ENCODE measurements around the gene ATL3. TPM values are rescaled to one million over a fixed set of nuclear protein-coding genes. Genes with fewer than 3 reads are reported as not detected.
"Not testable (repeated sequence)": the region's sequence is repeated elsewhere in the genome, so short reads cannot be mapped to it uniquely, and the experiment has no call there.

Gene ATL3
- total and polyA plus RNA-seq, 7 donors, result 8.4 to 115 (median 97.8) TPM

DNA sequence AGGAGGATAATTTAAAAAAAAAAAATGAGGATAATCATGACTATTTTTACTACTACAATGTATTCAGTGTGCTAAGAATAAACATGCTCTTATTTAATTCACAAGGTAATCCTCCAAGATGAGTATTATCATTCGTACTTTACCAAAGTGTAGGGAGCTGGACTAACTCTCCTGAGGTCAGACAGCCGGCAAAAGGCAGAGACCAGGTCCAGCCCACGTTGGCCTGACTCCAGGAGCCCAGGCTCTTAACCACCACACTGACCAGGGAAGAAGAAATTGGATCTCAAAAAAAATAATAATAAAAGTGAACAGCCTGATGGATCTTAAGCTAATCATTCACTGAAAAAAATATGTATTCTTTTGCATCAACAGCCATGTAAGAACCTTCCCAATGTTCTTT, 82.2 kb downstream of the ATL3 start:
- peak; percentile 37 for DNase-seq
- 78 to 84% methylated on average over 3 of the region's 3 CpGs for WGBS, 2 donors
- Histone ChIP-seq H3K27ac (no peak overlapping the region), H3K36me3 (peaks cover 0 to 85% (median 7%) of the 10 kb centered on the region in 4 donors), H3K4me3 (no peak overlapping the region), H3K27me3 (no peaks in the 10 kb centered on the region), H3K9me3 (no peaks in the 10 kb centered on the region), H3K4me1 (no peaks in the 10 kb centered on the region)
- no peak for TF ChIP-seq EP300 (IDR thresholded peaks at IDR 0.05)
- no peak for TF ChIP-seq CTCF (IDR thresholded peaks at IDR 0.05)
- TF ChIP-seq POLR2AphosphoS5 (IDR thresholded peaks at IDR 0.05), result no peak
- TF ChIP-seq POLR2A (IDR thresholded peaks at IDR 0.05), result no peak
- intact Hi-C loops (cut with DNase I), result no loop called here

- no peak for DNase-seq
- Histone ChIP-seq H3K27ac (no peak overlapping the region), H3K36me3 (peaks cover 0 to 95% (median 5%) of the 10 kb centered on the region in 4 donors), H3K9me3 (no peaks in the 10 kb centered on the region), H3K27me3 (no peaks in the 10 kb centered on the region), H3K4me3 (no peak overlapping the region), H3K4me1 (no peaks in the 10 kb centered on the region)
- TF ChIP-seq EP300 (IDR thresholded peaks at IDR 0.05) (no peak), CTCF (IDR thresholded peaks at IDR 0.05) (no peak), POLR2AphosphoS5 (IDR thresholded peaks at IDR 0.05) (no peak)
- intact Hi-C loops (cut with DNase I), result no loop called here
- 92 to 94% methylated on average over 6 of the region's 6 CpGs for WGBS, 2 donors
Observed at GRCh38 chr11:63586451-63587166, 84.6 kb downstream of the ATL3 start.

DNA sequence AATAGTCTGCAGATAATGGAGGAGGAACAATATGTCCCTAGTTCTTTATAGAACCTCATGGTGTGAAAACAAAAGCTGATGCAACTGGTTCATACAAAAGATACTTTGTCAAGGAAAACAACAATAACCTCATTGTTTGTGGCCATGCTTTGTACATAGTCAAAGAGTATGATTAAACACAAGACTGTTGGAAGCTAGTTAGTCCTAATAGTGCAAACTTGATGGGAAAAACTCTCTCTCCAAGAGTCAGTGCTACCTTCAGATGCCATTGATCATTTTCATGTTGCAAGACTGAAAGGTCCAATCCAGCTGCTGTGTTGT, 87.9 kb downstream of the ATL3 start:
- Histone ChIP-seq H3K4me1 (no peaks in the 10 kb centered on the region), H3K36me3 (peaks cover 0 to 81% (median 12%) of the 10 kb centered on the region in 4 donors), H3K9me3 (peaks cover 0 to 12% (median 2%) of the 10 kb centered on the region in 4 donors), H3K27ac (no peak overlapping the region), H3K4me3 (no peak overlapping the region), H3K27me3 (no peaks in the 10 kb centered on the region)
- no peak for DNase-seq
- TF ChIP-seq EP300 (IDR thresholded peaks at IDR 0.05), result no peak
- TF ChIP-seq POLR2A (IDR thresholded peaks at IDR 0.05), result no peak
- TF ChIP-seq POLR2AphosphoS5 (IDR thresholded peaks at IDR 0.05), result no peak
- TF ChIP-seq CTCF (IDR thresholded peaks at IDR 0.05), result no peak
- intact Hi-C loops (cut with DNase I), result no loop called here

DNA sequence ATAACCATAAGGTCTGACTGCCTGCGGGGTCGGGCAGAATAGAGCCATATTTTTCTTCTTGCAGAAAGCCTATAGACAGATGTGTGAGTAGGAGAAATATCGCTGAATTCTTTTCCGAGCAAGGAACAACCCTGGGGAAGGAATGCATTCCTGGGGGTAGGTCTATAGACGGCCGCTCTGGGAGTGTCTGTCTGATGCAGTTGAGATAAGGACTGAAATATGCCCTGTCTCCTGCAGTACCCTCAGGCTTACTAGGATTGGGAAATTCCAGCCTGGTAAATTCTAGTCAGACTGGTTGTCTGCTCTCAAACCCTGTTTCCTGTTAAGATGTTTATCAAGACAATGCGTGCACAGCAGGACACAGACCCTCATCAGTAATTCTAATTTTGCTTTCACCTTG, 90.0 kb downstream of the ATL3 start:
- H3K27ac ChIP-seq; H3K27me3 ChIP-seq; H3K4me1 ChIP-seq; H3K4me3 ChIP-seq; DNase-seq; intact Hi-C loops (cut with DNase I): not testable (repeated sequence)
- peaks cover 0 to 60% (median 11%) of the 10 kb centered on the region in 4 donors for H3K36me3 ChIP-seq
- 86 to 91% methylated on average over 7 of the region's 7 CpGs for WGBS, 2 donors
- H3K9me3 ChIP-seq, result peaks cover 0 to 12% (median 2%) of the 10 kb centered on the region in 4 donors

GRCh38 chr11:63578882-63579281, 92.3 kb downstream of the ATL3 start:
- H3K27ac ChIP-seq, DNase-seq, H3K27me3 ChIP-seq, H3K4me3 ChIP-seq: not testable (repeated sequence)
- peaks cover 0 to 12% (median 2%) of the 10 kb centered on the region in 4 donors for H3K9me3 ChIP-seq
- H3K4me1 ChIP-seq, result peaks cover 0 to 19% (median 14%) of the 10 kb centered on the region in 4 donors
- H3K36me3 ChIP-seq, result peaks cover 0 to 41% (median 9%) of the 10 kb centered on the region in 4 donors
- intact Hi-C loops (cut with DNase I), result loop anchor here (5.0 kb wide), 1 partner anchor 33 kb away; the partner anchor contains the start of gene PLAAT3
- 90 to 99% methylated on average over 2 of the region's 3 CpGs for WGBS, 2 donors
